ENCODE results near the gene ALDH6A1.

ALDH6A1 gene

GRCh38 chr14:74048281-74048680, 36.0 kb downstream of the ALDH6A1 start:
- peak; percentile 56 for FAIRE-seq

- no peak for FAIRE-seq
These were observed 38.7 kb downstream of the ALDH6A1 start for GRCh38 chr14:74045522-74045921.

DNA sequence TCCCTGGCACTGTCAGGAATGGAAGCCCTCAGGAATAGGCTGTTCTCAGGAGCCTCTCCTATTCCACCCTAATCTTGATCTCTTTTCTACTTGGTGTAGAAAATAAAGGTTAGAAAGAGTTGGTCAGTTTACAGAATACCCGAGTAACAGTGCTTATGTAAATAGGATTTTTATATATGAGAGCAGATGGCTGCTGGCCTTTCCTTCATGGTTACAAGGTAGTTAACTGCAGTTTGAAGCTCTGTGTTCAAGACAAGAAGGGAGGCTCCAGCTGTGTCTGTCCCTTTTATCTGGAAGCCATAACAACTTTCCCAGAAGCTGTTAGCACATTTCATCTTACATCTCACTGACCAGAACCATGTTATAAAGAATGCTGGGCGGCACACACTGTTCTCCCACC, 42.0 kb downstream of the ALDH6A1 start:
- no peak for FAIRE-seq

DNA sequence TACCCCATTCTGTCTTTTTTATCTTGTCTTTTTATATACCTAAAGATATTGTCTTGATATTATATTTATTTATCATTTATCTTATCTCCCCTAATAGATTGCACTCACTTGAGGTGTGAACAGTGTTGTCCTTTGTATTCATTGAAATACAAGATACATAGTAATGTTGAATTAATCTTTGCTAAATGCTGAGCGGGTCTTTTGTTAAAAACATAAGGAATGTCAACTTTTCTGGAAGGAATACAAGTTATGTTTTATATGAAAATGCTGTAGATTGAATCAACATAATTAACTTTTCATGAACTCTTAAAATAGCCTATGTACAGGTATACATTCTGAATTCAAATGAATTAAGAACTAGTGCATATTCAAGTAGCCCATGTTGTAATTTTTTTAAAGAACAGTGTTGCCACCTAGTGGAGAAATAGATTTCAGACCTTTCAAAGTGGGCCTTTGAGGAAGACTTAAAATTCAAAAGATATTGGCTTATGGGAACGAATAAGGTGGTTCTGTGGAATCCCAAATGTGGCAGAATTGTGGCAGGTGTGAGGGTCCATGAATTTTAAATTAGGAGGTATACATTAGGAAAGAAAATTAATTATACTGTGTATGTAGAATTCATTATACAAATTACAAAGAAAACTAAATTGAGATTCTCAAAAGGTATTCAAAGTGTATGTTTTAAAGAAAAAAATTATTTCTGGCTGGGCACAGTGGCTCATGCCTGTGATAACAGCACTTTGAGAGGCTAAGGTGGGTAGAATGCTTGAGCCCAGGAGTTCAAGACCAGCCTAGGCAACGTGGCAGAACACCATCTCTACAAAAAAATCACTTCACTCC, 46.0 kb downstream of the ALDH6A1 start:
- FAIRE-seq = peak; percentile 97

DNA sequence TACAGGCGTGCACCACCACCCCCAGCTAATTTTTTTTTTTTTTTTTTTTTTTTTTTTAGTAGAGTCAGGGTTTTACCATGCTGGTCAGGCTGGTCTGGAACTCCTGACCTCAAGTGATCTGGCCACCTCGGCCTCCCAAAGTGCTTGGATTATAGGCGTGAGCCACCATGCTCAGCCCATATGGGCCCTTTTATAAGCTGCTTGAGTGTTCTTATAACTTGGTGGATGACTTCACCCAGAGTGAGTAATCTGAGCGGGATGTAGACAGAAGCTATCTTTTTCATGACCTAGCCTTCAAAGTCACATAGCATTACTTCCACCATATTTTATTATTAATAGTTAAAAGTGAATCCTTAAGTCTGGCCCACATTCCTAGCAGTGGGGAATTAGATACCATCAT, 48.7 kb downstream of the ALDH6A1 start:
- no peak for FAIRE-seq

GRCh38 chr14:74034572-74034971, 49.7 kb downstream of the ALDH6A1 start:
- no peak for FAIRE-seq

DNA sequence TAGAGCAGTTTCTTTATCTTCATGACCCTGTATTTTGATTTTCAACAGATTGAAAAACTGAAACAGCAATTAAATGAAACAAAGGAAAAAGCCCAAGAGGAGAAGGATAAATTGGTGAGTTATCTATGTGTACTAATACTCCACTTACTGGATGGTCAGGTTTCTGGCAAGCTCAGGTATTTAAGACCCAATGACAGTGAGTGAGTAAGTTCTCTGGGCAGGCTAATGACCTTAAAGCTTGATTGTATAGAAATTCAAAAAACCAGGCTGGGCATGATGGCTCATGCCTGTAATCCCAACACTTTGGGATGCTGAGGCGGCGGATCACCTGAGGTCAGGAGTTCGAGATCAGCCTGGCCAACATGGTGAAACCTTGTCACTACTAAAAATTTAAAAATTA, 55.1 kb downstream of the ALDH6A1 start:
- no peak for FAIRE-seq

DNA sequence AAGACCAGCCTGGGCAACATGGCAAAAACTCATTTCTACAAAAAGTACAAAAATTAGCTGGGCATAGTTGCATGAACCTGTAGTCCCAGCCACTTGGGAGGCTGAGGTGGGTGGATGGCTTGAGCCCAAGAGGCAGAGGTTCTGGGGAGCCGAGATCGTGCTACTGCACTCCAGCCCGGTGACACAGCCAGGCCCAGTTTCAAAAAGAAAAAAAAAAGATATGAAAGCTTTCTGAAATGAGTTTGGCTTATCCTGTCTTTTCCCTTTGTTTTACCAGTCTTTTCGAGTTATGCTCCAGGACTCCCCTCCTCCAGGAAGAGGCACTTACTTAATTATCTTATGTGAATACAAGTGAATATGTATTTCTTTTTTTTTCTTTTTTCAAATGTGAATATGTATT, 61.9 kb downstream of the ALDH6A1 start:
- no peak for FAIRE-seq

DNA sequence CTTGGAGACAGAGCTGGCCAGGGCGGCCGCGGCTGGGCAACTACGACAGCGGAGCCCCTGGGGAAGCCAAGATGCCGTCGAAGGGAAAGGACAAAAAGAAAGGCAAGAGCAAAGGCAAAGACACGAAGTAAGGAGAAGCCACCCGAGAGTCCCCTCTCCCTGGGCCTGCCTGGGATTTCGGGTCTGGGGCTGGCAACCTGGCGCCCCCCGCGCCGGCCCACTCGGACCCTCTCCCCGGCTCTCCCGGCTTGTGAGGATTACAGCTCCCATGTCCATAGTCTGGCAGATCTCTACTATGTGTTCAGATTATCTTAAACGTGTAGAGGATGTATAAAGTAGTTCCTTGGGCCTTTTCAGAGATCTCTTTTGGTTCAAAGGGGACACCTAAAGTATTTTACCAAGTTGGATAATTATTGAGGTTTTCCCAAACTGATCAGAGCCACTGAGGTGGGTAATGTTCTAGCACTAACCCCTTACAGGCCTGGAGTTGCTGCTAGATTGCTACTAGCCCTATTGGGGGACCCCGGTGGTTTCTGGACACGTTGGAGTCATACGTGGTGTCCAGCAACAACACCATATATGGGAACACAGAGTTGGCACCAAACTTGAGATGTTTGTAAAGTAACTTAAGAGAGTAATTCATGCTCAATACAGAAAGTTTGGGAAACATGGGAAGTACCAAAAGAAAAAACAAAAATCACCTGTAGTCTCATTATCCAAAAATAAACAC, 64.7 kb downstream of the ALDH6A1 start:
- no peak for FAIRE-seq

GRCh38 chr14:74018586-74019407, 65.5 kb downstream of the ALDH6A1 start, which contains the start of the genes BBOF1 and ENTPD5:
Gene BBOF1 (plus strand): TSS chr14:74019349. CDS start chr14:74019479, 130 bp downstream.
Gene ENTPD5 (minus strand): TSS chr14:74019288. CDS start chr14:73988102, 31,186 bp downstream.
- no peak for FAIRE-seq

DNA sequence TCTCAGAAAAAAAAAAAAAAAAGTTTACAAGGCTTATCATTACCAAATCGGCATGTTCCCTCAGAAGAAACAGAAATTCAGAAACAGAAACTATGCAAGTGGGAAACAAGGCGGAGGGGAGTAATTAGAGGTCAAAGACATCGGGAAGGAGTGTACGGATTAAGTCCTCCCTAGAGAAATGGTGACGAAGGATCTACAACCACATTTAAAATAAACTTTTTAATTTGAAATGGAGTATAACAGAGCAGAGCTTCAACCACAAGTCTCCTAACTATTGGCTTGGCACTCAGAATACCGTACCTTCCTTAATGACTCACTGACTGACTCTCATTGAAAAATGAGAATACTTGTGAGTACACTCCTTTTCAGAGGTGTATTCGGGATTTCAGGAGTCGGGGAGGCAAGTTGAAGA, 66.1 kb downstream of the ALDH6A1 start:
- no peak for FAIRE-seq

GRCh38 chr14:74015963-74016362, 68.3 kb downstream of the ALDH6A1 start:
- no peak for FAIRE-seq

DNA sequence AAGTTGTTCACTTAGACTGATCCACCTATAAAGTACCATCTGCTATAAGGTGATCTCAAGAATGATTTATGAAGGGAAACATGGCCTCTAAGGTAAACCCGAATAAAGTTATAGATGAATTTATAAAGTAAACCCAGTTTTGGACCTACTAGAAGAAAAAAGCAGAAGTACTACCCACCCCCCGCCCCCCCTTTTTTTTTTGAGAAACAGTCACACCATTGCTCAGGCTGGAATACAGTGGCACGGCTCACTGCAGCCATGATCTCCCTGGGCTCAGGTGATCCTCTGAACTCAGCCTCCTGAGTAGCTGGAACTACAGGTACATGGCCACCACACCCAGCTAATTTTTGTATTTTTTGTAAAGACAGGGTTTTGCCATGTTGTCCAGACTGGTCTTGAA, 69.1 kb downstream of the ALDH6A1 start:
- FAIRE-seq = no peak

DNA sequence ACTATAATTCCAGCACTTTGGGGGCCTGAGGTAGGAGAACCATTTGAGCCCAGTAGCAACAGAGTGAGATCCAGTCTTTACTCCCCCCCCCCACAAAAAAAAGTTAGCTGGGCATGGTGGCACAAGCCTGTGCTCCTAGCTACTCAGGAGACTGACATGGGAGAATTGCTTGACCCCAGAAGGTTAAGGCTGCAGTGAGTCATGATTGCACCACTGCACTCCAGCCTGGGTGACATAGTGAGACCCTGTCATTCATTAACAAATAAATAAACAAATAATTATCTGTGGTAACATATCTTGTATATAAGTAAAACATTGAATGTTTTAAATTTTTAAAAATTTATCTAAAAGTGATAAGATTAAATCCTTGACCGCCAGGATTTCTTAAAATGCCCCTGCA, 70.0 kb downstream of the ALDH6A1 start:
- no peak for FAIRE-seq

DNA sequence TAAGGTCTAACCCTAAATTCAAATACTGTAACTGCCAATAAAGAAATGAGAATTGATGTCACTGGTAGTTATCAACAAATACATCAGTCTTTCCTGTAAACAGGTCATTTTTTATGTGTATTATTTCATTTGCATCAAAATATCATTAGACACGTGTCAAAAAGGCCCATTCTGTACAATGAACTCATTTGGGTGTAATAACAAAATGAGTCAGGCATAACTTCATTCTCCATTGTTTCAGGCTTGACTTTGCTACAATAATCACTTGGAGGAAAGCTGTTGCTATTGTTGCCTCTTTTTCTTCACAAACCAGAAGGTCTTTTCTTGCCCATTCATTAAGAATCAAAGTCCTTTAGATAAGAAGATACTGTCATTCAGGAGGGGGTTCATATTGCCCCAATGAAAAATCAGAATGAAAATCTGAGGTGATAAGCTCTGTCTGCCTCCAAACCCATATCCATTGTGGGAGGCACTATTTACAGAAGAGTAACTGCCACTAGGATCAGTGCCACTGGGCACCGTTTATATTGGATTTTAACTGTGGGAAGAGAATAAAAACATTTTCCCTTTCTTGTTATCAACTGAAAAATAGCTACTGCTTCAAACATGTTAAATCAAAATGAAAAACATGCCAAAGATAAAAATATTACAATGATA, 75.3 kb downstream of the ALDH6A1 start:
- FAIRE-seq = no peak

Measured in G401.6 (cell line).